ENCODE data around the gene PKP1.

PKP1 gene

GRCh38 chr1:201354901-201355295 is 71.6 kb downstream of the PKP1 start:
- no peak for DNase-seq

GRCh38 chr1:201355471-201355870 is 72.2 kb downstream of the PKP1 start:
- no peak for DNase-seq

GRCh38 chr1:201356236-201356635 is 72.9 kb downstream of the PKP1 start:
- no peak for DNase-seq

- no peak for DNase-seq
These were observed 73.4 kb downstream of the PKP1 start for GRCh38 chr1:201356701-201357100.

GRCh38 chr1:201357211-201357610 is 73.9 kb downstream of the PKP1 start:
- DNase-seq, result no peak

- DNase-seq, result no peak
These were observed 74.5 kb downstream of the PKP1 start for GRCh38 chr1:201357636-201358348.

GRCh38 chr1:201358596-201358995 is 75.3 kb downstream of the PKP1 start:
- no peak for DNase-seq

GRCh38 chr1:201359031-201359872 is 75.9 kb downstream of the PKP1 start:
- DNase-seq, result no peak

- no peak for DNase-seq
These were observed 76.5 kb downstream of the PKP1 start for GRCh38 chr1:201359873-201360210.

- DNase-seq, result no peak
These were observed 77.2 kb downstream of the PKP1 start for GRCh38 chr1:201360486-201360885.

GRCh38 chr1:201360901-201361651 is 77.8 kb downstream of the PKP1 start:
- DNase-seq, result no peak

- no peak for DNase-seq
These were observed 78.6 kb downstream of the PKP1 start for GRCh38 chr1:201361652-201362504.

GRCh38 chr1:201362906-201363305 is 79.6 kb downstream of the PKP1 start:
- no peak for DNase-seq

- DNase-seq, result no peak
These were observed 80.2 kb downstream of the PKP1 start for GRCh38 chr1:201363467-201363866.

- no peak for DNase-seq
These were observed 81.5 kb downstream of the PKP1 start for GRCh38 chr1:201364808-201365105.

GRCh38 chr1:201365251-201365650 is 81.9 kb downstream of the PKP1 start:
- no peak for DNase-seq

GRCh38 chr1:201366696-201367095 is 83.4 kb downstream of the PKP1 start:
- no peak for DNase-seq

GRCh38 chr1:201369209-201369608 is 85.9 kb downstream of the PKP1 start:
- no peak for DNase-seq

- no peak for DNase-seq
These were observed 87.2 kb downstream of the PKP1 start for GRCh38 chr1:201370500-201370899.

GRCh38 chr1:201371276-201371675 is 88.0 kb downstream of the PKP1 start:
- DNase-seq, result no peak

- DNase-seq, result no peak
These were observed 88.5 kb downstream of the PKP1 start for GRCh38 chr1:201371792-201372191.

- DNase-seq, result no peak
These were observed 91.1 kb downstream of the PKP1 start for GRCh38 chr1:201374364-201374763.

- DNase-seq, result no peak
These were observed 91.9 kb downstream of the PKP1 start for GRCh38 chr1:201375169-201375568.

Measured in SHP77 treated with DMSO at 0.1 percent for 48 hours (cell line).